ENCODE measurements around the gene FYN.

The FYN gene

GRCh38 chr6:111685058-111685457 lies 188.2 kb downstream of the FYN start:
- no peak overlapping the region for H3K9ac ChIP-seq (ENCODE audit: low read length)
- H3K9me3 ChIP-seq (ENCODE audit: insufficient read depth, low read length): no peaks in the 10 kb centered on the region
- no peak overlapping the region for H3K27ac ChIP-seq (ENCODE audit: low read depth, low read length)
- H3K79me2 ChIP-seq (ENCODE audit: insufficient read depth, low read length): no peaks in the 10 kb centered on the region
- H2AFZ ChIP-seq (ENCODE audit: low read depth, low read length, severe bottlenecking): no peak overlapping the region
- H3K9me2 ChIP-seq (replicated peaks; ENCODE audit: insufficient read depth, low read length): no peaks in the 10 kb centered on the region
- no peak overlapping the region for H3K4me3 ChIP-seq (ENCODE audit: insufficient read depth, low read length, poor library complexity, severe bottlenecking)
- no peaks in the 10 kb centered on the region for H3F3A ChIP-seq (ENCODE audit: insufficient read depth)
- H3K36me3 ChIP-seq (ENCODE audit: low read length): no peaks in the 10 kb centered on the region
- no peak overlapping the region for H3K4me2 ChIP-seq (ENCODE audit: low read depth, low read length, poor library complexity, severe bottlenecking)
- no peaks in the 10 kb centered on the region for H4K20me1 ChIP-seq (ENCODE audit: low read depth, low read length)
- TF ChIP-seq EZH2phosphoT487 (conservative IDR thresholded peaks at IDR 0.05; ENCODE audit: low read length): no peak
- TF ChIP-seq, protein P1, sequence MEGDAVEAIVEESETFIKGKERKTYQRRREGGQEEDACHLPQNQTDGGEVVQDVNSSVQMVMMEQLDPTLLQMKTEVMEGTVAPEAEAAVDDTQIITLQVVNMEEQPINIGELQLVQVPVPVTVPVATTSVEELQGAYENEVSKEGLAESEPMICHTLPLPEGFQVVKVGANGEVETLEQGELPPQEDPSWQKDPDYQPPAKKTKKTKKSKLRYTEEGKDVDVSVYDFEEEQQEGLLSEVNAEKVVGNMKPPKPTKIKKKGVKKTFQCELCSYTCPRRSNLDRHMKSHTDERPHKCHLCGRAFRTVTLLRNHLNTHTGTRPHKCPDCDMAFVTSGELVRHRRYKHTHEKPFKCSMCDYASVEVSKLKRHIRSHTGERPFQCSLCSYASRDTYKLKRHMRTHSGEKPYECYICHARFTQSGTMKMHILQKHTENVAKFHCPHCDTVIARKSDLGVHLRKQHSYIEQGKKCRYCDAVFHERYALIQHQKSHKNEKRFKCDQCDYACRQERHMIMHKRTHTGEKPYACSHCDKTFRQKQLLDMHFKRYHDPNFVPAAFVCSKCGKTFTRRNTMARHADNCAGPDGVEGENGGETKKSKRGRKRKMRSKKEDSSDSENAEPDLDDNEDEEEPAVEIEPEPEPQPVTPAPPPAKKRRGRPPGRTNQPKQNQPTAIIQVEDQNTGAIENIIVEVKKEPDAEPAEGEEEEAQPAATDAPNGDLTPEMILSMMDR (IDR thresholded peaks at IDR 0.05; ENCODE audit: insufficient read depth, low read length, poor library complexity, severe bottlenecking): no peak
- H3K27me3 ChIP-seq (ENCODE audit: low read length): no peaks in the 10 kb centered on the region

GRCh38 chr6:111683749-111684267 lies 189.4 kb downstream of the FYN start:
- H3K4me2 ChIP-seq (ENCODE audit: low read depth, low read length, poor library complexity, severe bottlenecking): no peak overlapping the region

GRCh38 chr6:111683157-111683556 lies 190.1 kb downstream of the FYN start:
- no peaks in the 10 kb centered on the region for H3K9me3 ChIP-seq (ENCODE audit: insufficient read depth, low read length)

More at GRCh38 chr6:111683749-111684267, 189.4 kb downstream of the FYN start:
- no peaks in the 10 kb centered on the region for H3K9me3 ChIP-seq (ENCODE audit: insufficient read depth, low read length)
- no peaks in the 10 kb centered on the region for H3F3A ChIP-seq (ENCODE audit: insufficient read depth)
- H3K4me3 ChIP-seq (ENCODE audit: insufficient read depth, low read length, poor library complexity, severe bottlenecking): no peak overlapping the region
- no peaks in the 10 kb centered on the region for H4K20me1 ChIP-seq (ENCODE audit: low read depth, low read length)
- H3K9ac ChIP-seq (ENCODE audit: low read length): no peak overlapping the region
- no peak overlapping the region for H3K27ac ChIP-seq (ENCODE audit: low read depth, low read length)
- no peak for TF ChIP-seq EZH2phosphoT487 (conservative IDR thresholded peaks at IDR 0.05; ENCODE audit: low read length)
- TF ChIP-seq, protein P1 (IDR thresholded peaks at IDR 0.05; ENCODE audit: insufficient read depth, low read length, poor library complexity, severe bottlenecking): no peak
- no peaks in the 10 kb centered on the region for H3K36me3 ChIP-seq (ENCODE audit: low read length)
- H3K79me2 ChIP-seq (ENCODE audit: insufficient read depth, low read length): no peaks in the 10 kb centered on the region
- no peaks in the 10 kb centered on the region for H3K9me2 ChIP-seq (replicated peaks; ENCODE audit: insufficient read depth, low read length)
- H2AFZ ChIP-seq (ENCODE audit: low read depth, low read length, severe bottlenecking): no peak overlapping the region
- H3K27me3 ChIP-seq (ENCODE audit: low read length): no peaks in the 10 kb centered on the region

More at GRCh38 chr6:111683157-111683556, 190.1 kb downstream of the FYN start:
- no peaks in the 10 kb centered on the region for H4K20me1 ChIP-seq (ENCODE audit: low read depth, low read length)
- H3K4me2 ChIP-seq (ENCODE audit: low read depth, low read length, poor library complexity, severe bottlenecking): no peak overlapping the region
- H3K9me2 ChIP-seq (replicated peaks; ENCODE audit: insufficient read depth, low read length): no peaks in the 10 kb centered on the region
- no peak overlapping the region for H3K27ac ChIP-seq (ENCODE audit: low read depth, low read length)
- no peaks in the 10 kb centered on the region for H3K36me3 ChIP-seq (ENCODE audit: low read length)
- H3K9ac ChIP-seq (ENCODE audit: low read length): no peak overlapping the region
- no peaks in the 10 kb centered on the region for H3K27me3 ChIP-seq (ENCODE audit: low read length)
- TF ChIP-seq, protein P1 (IDR thresholded peaks at IDR 0.05; ENCODE audit: insufficient read depth, low read length, poor library complexity, severe bottlenecking): no peak
- TF ChIP-seq EZH2phosphoT487 (conservative IDR thresholded peaks at IDR 0.05; ENCODE audit: low read length): no peak
- no peak overlapping the region for H3K4me3 ChIP-seq (ENCODE audit: insufficient read depth, low read length, poor library complexity, severe bottlenecking)
- no peak overlapping the region for H2AFZ ChIP-seq (ENCODE audit: low read depth, low read length, severe bottlenecking)
- no peaks in the 10 kb centered on the region for H3F3A ChIP-seq (ENCODE audit: insufficient read depth)
- no peaks in the 10 kb centered on the region for H3K79me2 ChIP-seq (ENCODE audit: insufficient read depth, low read length)

Data from SU-DHL-6 (cell line).